ENCODE measurements around the gene FBXW7.

FBXW7 gene

GRCh38 chr4:152421576-152421975 is 114.3 kb downstream of the FBXW7 start:
- no peak for DNase-seq

DNA sequence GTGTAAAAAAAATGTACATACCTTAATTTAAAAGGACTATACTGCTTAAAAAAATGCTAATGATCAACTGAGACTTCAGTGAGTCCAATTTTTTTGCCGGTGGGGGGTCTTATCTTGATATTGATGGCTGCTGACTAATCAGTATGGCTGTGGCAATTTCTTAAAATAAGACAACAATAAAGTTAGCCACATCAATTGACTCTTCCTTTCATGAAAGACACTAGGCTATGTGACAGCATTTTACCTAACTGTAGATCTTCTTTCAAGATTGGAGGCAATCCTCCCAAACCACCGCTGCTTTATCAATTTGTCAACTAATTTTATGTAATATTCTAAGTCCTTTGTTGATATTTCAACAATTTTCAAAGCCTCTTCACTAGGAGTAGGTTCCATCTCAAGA is 116.1 kb downstream of the FBXW7 start:
- DNase-seq, result no peak

- DNase-seq, result no peak
Measured at GRCh38 chr4:152417673-152418072, 118.2 kb downstream of the FBXW7 start.

- no peak for DNase-seq
Measured at GRCh38 chr4:152415980-152416379, 119.9 kb downstream of the FBXW7 start.

DNA sequence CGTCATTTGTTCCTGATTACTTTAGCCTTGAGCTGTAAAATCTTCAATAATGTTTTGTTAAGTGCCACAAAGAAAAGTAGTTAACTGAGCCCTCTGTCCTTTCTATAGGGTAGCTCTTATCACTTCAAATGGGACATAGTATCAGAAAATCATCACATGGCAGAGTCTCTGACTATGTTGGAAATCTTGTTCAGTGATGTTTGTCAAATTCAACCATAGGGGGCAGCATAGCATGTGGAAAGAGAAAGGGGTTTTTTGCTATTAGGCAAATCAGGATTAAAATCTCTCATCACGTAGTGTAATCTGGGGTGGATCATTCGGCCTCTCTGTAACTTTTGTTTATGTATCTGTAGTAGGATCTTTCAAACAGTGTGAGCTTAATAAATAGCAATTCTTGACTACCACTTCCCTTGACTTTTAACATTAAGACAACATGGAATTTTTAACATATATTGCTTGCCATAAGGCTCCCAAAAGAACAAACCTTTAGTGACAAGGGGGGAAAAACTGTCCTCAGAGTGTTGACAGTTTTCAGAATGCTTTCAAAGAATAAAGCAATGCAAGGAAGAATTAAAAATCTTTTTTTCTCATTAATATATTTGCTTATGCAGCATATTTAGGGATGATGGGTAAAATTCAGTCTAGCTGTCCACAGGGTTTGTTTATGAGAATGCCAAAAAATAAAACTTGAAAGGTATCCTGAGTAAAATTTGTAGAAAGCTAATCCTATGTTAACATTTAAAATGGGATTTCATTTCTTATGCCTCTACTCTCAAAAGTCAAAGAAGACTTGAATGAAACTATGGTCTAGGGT is 127.2 kb downstream of the FBXW7 start:
- no peak for DNase-seq

- DNase-seq, result no peak
Measured at GRCh38 chr4:152401424-152401823, 134.5 kb downstream of the FBXW7 start.

GRCh38 chr4:152399246-152399645 is 136.6 kb downstream of the FBXW7 start:
- no peak for DNase-seq

GRCh38 chr4:152398060-152398459 is 137.8 kb downstream of the FBXW7 start:
- DNase-seq, result no peak

GRCh38 chr4:152394791-152395190 is 141.1 kb downstream of the FBXW7 start:
- no peak for DNase-seq

DNA sequence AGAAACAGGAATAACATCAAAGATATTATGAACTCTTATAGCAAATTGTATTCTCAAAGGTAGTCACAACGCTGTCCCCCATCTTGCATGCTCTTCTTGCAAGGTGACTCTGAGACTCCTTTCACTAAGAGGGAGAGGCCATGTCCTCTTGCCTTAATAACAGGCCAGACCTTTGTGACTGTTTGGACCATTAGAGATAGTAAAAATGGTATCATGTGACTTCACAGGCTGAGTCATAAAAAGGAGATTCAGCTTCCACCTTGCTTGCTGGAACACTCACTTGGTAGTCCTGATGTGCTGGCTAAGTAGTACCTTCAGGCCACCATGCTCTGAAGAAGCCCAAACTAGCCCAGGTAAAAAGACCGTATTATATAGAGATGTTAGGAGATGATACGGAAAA is 143.8 kb downstream of the FBXW7 start:
- no peak for DNase-seq

- DNase-seq, result no peak
Measured at GRCh38 chr4:152390216-152390615, 145.7 kb downstream of the FBXW7 start.

GRCh38 chr4:152389359-152389758 is 146.5 kb downstream of the FBXW7 start:
- no peak for DNase-seq

DNA sequence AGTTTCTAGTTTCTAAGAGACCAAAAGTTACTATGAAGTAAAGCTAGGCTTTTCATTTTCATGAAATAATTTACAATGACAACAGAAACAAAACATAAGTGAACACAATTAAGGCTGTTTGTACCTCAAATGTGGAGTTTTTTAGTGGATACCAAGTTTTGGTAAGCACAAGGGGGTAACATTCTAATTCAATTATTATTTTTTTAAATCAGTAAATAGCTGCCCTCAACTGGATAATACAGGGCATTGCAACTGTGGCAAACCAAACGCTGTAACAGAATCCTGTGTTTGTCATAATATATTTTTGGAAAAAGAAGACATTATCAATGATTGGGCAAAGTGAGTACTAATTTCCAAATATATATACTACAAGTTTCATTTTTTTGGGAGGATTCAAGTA is 150.3 kb downstream of the FBXW7 start:
- peak in 1 of 2 donors; percentile 18 for DNase-seq

GRCh38 chr4:152382057-152382785 is 153.7 kb downstream of the FBXW7 start:
- DNase-seq, result no peak

DNA sequence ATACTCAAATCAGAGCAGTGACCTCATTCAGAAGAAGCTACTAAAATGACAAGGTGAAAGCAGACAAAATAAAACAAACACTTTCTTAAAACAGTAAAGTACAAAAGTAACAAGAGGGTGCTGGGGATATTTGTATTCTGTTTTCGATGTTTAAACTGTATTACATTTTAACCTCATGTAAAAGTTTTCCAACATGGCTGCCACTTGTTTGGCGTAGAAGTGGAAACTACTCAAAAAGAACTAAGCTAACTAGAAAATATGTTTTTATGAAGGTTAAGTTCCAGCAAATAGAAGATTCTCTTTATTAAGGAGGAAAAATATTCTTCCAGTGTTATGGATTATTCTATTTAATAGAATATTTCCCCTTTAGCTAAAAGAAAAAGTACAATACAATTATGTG is 155.0 kb downstream of the FBXW7 start:
- no peak for DNase-seq

DNA sequence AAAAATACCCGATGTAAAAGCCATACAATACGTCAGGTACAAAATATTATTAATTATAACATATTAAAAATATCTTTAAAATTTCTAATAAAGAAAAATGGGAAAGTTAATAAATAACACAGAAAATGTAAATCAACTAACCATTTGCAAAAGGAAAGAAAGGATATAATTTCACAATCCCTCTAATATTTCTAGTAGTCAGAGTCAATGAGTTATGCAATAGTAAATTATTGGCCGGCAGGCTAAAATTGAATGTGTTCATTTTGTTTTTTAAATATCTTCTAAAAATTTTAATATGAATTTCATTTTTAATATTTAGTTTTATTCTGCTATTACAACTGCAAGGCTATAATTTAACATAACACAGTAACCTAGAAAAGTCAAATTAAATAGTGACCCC is 155.7 kb downstream of the FBXW7 start:
- no peak for DNase-seq

GRCh38 chr4:152374606-152375285 is 161.1 kb downstream of the FBXW7 start:
- no peak for DNase-seq

DNA sequence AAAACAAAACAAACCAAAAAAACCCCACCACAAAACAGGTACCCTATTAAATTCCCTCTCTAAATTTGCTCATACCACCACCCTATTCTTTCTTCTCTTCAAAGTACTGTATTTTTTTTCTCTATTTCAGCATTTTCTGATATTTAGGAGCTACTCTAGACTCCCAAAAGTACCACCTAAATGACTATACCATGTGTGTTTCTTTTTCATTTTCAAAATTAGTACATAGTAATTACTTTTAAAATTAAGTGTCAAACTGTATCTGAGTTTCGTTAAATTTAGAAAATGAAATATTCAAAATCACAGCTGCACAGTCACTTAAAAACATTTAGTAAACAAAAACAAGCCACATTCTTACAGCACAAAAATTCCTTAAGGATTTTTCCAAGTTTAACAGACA is 161.7 kb downstream of the FBXW7 start:
- DNase-seq, result no peak

- no peak for DNase-seq
Measured at GRCh38 chr4:152372444-152372843, 163.4 kb downstream of the FBXW7 start.

- peak in 1 of 2 donors; percentile 49 for DNase-seq
Measured at GRCh38 chr4:152369902-152370295, 166.0 kb downstream of the FBXW7 start.

DNA sequence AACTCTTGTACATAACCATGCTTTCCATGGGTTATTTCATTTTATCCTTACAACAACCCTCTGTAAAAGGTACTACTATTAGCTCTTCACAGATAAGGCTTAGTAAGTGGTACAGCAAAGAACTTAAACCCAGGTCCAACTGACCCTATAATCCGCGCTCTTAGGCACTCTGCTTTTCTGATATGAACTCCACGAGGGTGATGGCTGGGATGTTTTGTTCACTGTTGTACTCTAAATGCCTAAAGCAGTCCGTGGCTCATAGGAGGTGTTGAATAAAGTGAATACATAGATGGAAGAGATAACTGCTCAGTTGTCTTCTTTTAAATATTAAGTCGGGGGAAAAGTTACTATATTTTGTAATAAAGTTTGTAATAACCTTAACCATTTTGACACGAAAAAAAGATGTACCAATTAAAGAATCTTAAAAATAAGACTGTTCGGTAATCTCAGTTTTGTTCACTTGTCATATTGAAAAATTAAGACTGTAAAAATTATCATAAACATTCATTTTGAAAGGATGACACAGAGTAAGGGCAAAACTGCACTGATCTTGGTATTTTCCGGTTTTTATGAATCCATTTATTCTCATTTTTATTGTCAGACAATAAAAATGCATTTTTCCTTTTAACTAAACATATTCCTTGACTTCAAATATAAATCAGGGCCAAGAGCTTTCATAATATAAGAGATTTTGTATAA is 166.5 kb downstream of the FBXW7 start:
- no peak for DNase-seq

- peak in 1 of 2 donors; percentile 43 for DNase-seq
Measured at GRCh38 chr4:152368001-152368400, 167.9 kb downstream of the FBXW7 start.

DNA sequence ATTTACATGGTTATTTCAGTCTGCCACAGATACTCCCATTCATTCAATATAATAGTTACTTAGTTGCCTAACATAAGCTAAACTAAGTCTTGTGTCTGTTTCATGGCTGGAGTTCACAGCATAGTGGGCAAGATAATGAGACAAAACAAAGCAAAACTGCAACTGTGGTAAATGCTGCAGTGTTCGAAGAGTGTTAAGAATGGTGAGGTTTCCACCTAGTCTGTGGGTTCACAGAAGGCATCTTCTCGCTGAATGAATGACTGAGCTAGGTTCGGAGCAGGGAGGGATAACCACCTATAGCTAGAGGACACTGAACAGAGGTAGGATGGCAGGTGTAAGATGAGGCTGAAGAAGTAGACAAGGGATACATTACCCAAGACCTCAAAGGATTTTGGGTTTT is 171.0 kb downstream of the FBXW7 start:
- DNase-seq, result no peak
